IMR-90 (cell line): ENCODE results near the gene BANP. TPM values are rescaled to one million over a fixed set of nuclear protein-coding genes. Genes with fewer than 3 reads are reported as not detected.

Experiments used
- ATAC-seq: fragments of 200-7000 bp; cut with Tn5 transposase; 2 replicates; pipeline ENCODE4 v1.9.1; 2020; ENCODE audit warnings: low read depth, mild to moderate bottlenecking, moderate library complexity
- BruUV-seq: library from RNA; stranded (reverse); fragments of 400-500 nt; replicated peaks from 2 replicates; lab custom pipeline; 2021; lab: Mats Ljungman, UMichigan
- CTCF ChIA-PET: fragments of 300-600 bp; formaldehyde crosslinking; extraction: SDS; loops from one replicate; lab custom pipeline; 2021; ENCODE audit warnings: antibody characterized with exemption; lab: Yijun Ruan, JAX
- POLR2A ChIA-PET: fragments of 300-600 bp; sonication (Branson Sonifier 250); formaldehyde crosslinking; loops from one replicate; lab custom pipeline; 2022; ENCODE audit warnings: antibody characterized with exemption; ENCODE audit not compliant: unreplicated experiment; lab: Charles Lee
- DNase-seq: peaks from one replicate; pipeline ENCODE4 v3.0.0; 2013
- H2AFZ ChIP-seq: replicated peaks from 2 replicates; pipeline ENCODE3; 2013; ENCODE audit warnings: low read length, mild to moderate bottlenecking; ENCODE audit not compliant: poor library complexity
- H2AK5ac ChIP-seq: 2 replicates; pipeline ENCODE4 v1.6.1; 2013; ENCODE audit warnings: low read depth, low read length, inconsistent platforms
- H2AK9ac ChIP-seq: replicated peaks from 2 replicates; pipeline ENCODE3; 2013; ENCODE audit warnings: mild to moderate bottlenecking, low read depth, low read length, moderate library complexity; ENCODE audit not compliant: poor library complexity
- H2BK120ac ChIP-seq: 2 replicates; pipeline ENCODE4 v1.6.1; 2013; ENCODE audit warnings: low read depth, low read length, inconsistent platforms
- H2BK15ac ChIP-seq: 3 replicates; pipeline ENCODE4 v1.6.1; 2013; ENCODE audit warnings: low read depth, low read length, inconsistent platforms
- H2BK20ac ChIP-seq: 2 replicates; pipeline ENCODE4 v1.6.1; 2013; ENCODE audit warnings: low read depth, mild to moderate bottlenecking, inconsistent platforms, low read length, moderate library complexity
- H2BK5ac ChIP-seq: 2 replicates; pipeline ENCODE4 v1.6.1; 2013; ENCODE audit warnings: mild to moderate bottlenecking, low read depth, low read length, inconsistent platforms; ENCODE audit not compliant: poor library complexity, severe bottlenecking
- H3K14ac ChIP-seq: replicated peaks from 2 replicates; pipeline ENCODE4 v1.6.1; 2013; ENCODE audit warnings: low read depth, low read length, inconsistent platforms
- H3K18ac ChIP-seq: 2 replicates; pipeline ENCODE4 v1.6.1; 2013; ENCODE audit warnings: low read depth, low read length, control low read depth
- H3K23ac ChIP-seq: 2 replicates; pipeline ENCODE4 v1.6.1; 2013; ENCODE audit warnings: low read depth, low read length, inconsistent platforms
- H3K27ac ChIP-seq: 2 replicates; pipeline ENCODE4 v1.5.1; 2013; ENCODE audit warnings: mild to moderate bottlenecking, control low read depth, low read length; ENCODE audit not compliant: insufficient read depth
- H3K27me3 ChIP-seq: 2 replicates; pipeline ENCODE4 v1.6.1; 2013; ENCODE audit warnings: low read length; ENCODE audit not compliant: control insufficient read depth, insufficient read depth
- H3K36me3 ChIP-seq: 2 replicates; pipeline ENCODE4 v1.6.1; 2013; ENCODE audit warnings: low read length, mixed read lengths; ENCODE audit not compliant: control insufficient read depth, insufficient read depth
- H3K4ac ChIP-seq: 2 replicates; pipeline ENCODE4 v1.6.1; 2013; ENCODE audit warnings: low read depth, low read length, inconsistent platforms
- H3K4me1 ChIP-seq: 2 replicates; pipeline ENCODE4 v1.6.1; 2013; ENCODE audit warnings: low read length, mixed read lengths; ENCODE audit not compliant: control insufficient read depth, insufficient read depth
- H3K4me2 ChIP-seq: 2 replicates; pipeline ENCODE4 v1.6.1; 2013; ENCODE audit warnings: low read depth, mild to moderate bottlenecking, control low read depth, low read length, moderate library complexity
- H3K4me3 ChIP-seq: 2 replicates; pipeline ENCODE4 v1.5.1; 2013; ENCODE audit warnings: low read depth, mild to moderate bottlenecking, control low read depth, low read length, moderate library complexity; ENCODE audit not compliant: insufficient read depth
- H3K56ac ChIP-seq: 2 replicates; pipeline ENCODE4 v1.6.1; 2013; ENCODE audit warnings: low read length, inconsistent platforms; ENCODE audit not compliant: insufficient read depth; ENCODE audit errors: extremely low read depth
- H3K79me1 ChIP-seq, 2 experiments: 2 replicates each; pipeline ENCODE4 v1.6.1; 2013; ENCODE audit warnings: low read length in 2 of 2, inconsistent platforms in 1 of 2, low read depth in 1 of 2
- H3K9ac ChIP-seq: 2 replicates; pipeline ENCODE4 v1.6.1; 2013; ENCODE audit warnings: low read depth, low read length, control low read depth
- H3K9me1 ChIP-seq: 2 replicates; pipeline ENCODE4 v1.6.1; 2013; ENCODE audit warnings: low read length, inconsistent platforms; ENCODE audit not compliant: insufficient read depth
- H3K9me3 ChIP-seq: 2 replicates; pipeline ENCODE4 v1.6.1; 2013; ENCODE audit warnings: low read length; ENCODE audit not compliant: control insufficient read depth, insufficient read depth
- H4K20me1 ChIP-seq: 2 replicates; pipeline ENCODE4 v1.6.1; 2013; ENCODE audit warnings: low read length, inconsistent platforms; ENCODE audit not compliant: insufficient read depth
- H4K5ac ChIP-seq: 2 replicates; pipeline ENCODE4 v1.6.1; 2013; ENCODE audit warnings: mild to moderate bottlenecking, low read depth, low read length, control low read depth
- H4K8ac ChIP-seq, 2 experiments: 2 replicates each; pipeline ENCODE4 v1.6.1; 2013; ENCODE audit warnings: low read depth in 2 of 2, low read length in 2 of 2, control low read depth in 1 of 2, inconsistent platforms in 1 of 2
- H4K91ac ChIP-seq: 2 replicates; pipeline ENCODE4 v1.6.1; 2013; ENCODE audit warnings: low read depth, low read length, inconsistent platforms; ENCODE audit not compliant: insufficient read depth
- RAD21 ChIP-seq: IDR thresholded peaks from 2 replicates; pipeline ENCODE4 v1.6.1; 2012; ENCODE audit warnings: low read length, improper control_type of control experiment
- WGBS, 2 experiments: methylation state at CpG; one replicate each; pipeline versions ENCODE4 v1.1.5 to v1.1.7; 2013; ENCODE audit warnings: missing lambda C conversion rate in 2 of 2; ENCODE audit not compliant: insufficient read length in 1 of 2; ENCODE audit errors: extremely low coverage in 2 of 2; 5-methylcytosine and 5-hydroxymethylcytosine counted together
- dilution Hi-C: fragments of 300-500 bp; cut with HindIII; formaldehyde crosslinking; loops from one replicate; pipeline ENCODE4 v1.14.3; 2018; ENCODE audit warnings: low sequenced_read_pairs; ENCODE audit not compliant: unreplicated experiment
- in situ Hi-C: fragments of 300-500 bp; cut with MboI; formaldehyde crosslinking; loops from 3 replicates; pipeline ENCODE4 v1.14.3; 2019; ENCODE audit warnings: low sequenced_read_pairs, inconsistent platforms, mixed read lengths
- intact Hi-C: fragments of 100-400 bp; cut with micrococcal nuclease; formaldehyde crosslinking; loops from 2 replicates; pipeline ENCODE4 v1.10.0; 2022
- polyA plus RNA-seq, 3 experiments: library from polyadenylated mRNA; depleted of rRNA; stranded (reverse); fragments of >200 nt; gene quantifications; 2 replicates each; pipeline ENCODE4 v1.2.3, GENCODE V29; 2012; ENCODE audit warnings: low replicate concordance in 1 of 3
- total RNA-seq: library from RNA; depleted of rRNA; stranded (reverse); fragments of >200 nt; gene quantifications from 2 replicates; pipeline ENCODE4 v1.2.3, GENCODE V29; 2012

Gene BANP
- total and polyA plus RNA-seq, 2 of the 4 experiments (the other 2 are of a cell fraction): 17.4 to 17.9 TPM

- Histone ChIP-seq H3K9ac (no peak overlapping the region), H2AK5ac (no peak overlapping the region), H3K27ac (no peak overlapping the region), H3K4me2 (no peak overlapping the region), H4K5ac (no peak overlapping the region), H3K4me1 (no peaks in the 10 kb centered on the region), H3K27me3 (no peaks in the 10 kb centered on the region), H4K91ac (no peak overlapping the region), H2BK120ac (no peak overlapping the region), H3K9me3 (no peaks in the 10 kb centered on the region), H3K18ac (no peak overlapping the region), H3K36me3 (peaks cover 40% of the 10 kb centered on the region), H3K56ac (no peak overlapping the region), H4K20me1 (no peaks in the 10 kb centered on the region; the same call in 1 of the 2 replicates), H2BK5ac (no peak overlapping the region), H4K8ac (no peak overlapping the region), H2AK9ac (no peak overlapping the region), H2AFZ (no peak overlapping the region), H3K79me1 (no peaks in the 10 kb centered on the region), H3K23ac (no peak overlapping the region), H3K4ac (no peak overlapping the region), H3K9me1 (peaks cover 2% of the 10 kb centered on the region; the same call in 1 of the 2 replicates), H2BK20ac (no peak overlapping the region), H3K14ac (no peak overlapping the region), H2BK15ac (no peak overlapping the region; the same call in 2 of the 3 replicates), H3K4me3 (no peak overlapping the region)
- intact Hi-C loops: no loop called here
- ATAC-seq (no peak), DNase-seq (no peak)
- ChIA-PET POLR2A (no interaction called here), CTCF (no interaction called here)
- dilution Hi-C loops: no loop called here
- 100% methylated on average over 1 of the region's 6 CpGs; no CpG with 5 or more reads in 1 of the 2 experiments for WGBS, 2 experiments
- in situ Hi-C loops: no loop called here
- no TSS peak for BruUV-seq
- TF ChIP-seq RAD21: no peak
These were observed 122.8 kb downstream of the BANP start for GRCh38 chr16:88074041-88074440.
